OCI-LY1 (cell line): ENCODE measurements around the gene FUOM.
A peak's percentile ranks its signal among the peaks of the same experiment; 100 is the strongest.

Experiments used
- H2AFZ ChIP-seq: fragments of 200-600 bp; sonication (generic), shearing (Covaris generic); 2 replicates; pipeline ENCODE4 v1.6.0; 2014; ENCODE audit warnings: antibody characterized with exemption, mild to moderate bottlenecking, low read length
- H3F3A ChIP-seq: fragments of 200-600 bp; sonication (generic), shearing (Covaris generic); 2 replicates; pipeline ENCODE4 v1.6.0; 2014; ENCODE audit warnings: mild to moderate bottlenecking, antibody characterized with exemption, low read length, moderate library complexity; ENCODE audit not compliant: insufficient read depth
- H3K27ac ChIP-seq: fragments of 200-600 bp; sonication (generic); 2 replicates; pipeline ENCODE4 v1.5.1; 2014; ENCODE audit warnings: low read length, mixed run types, mild to moderate bottlenecking, low read depth; ENCODE audit not compliant: poor library complexity, severe bottlenecking
- H3K27me3 ChIP-seq: fragments of 200-600 bp; sonication (generic); 2 replicates; pipeline ENCODE4 v1.6.0; 2014; ENCODE audit warnings: antibody characterized with exemption, mild to moderate bottlenecking, low read length, moderate library complexity; ENCODE audit not compliant: insufficient read depth
- H3K36me3 ChIP-seq: fragments of 200-600 bp; sonication (generic); 2 replicates; pipeline ENCODE4 v1.6.1; 2014; ENCODE audit warnings: mild to moderate bottlenecking, antibody characterized with exemption, low read length, moderate library complexity, mixed read lengths; ENCODE audit not compliant: insufficient read depth
- H3K4me1 ChIP-seq: fragments of 200-600 bp; sonication (generic); 2 replicates; pipeline ENCODE4 v1.5.1; 2014; ENCODE audit warnings: mild to moderate bottlenecking, low read length, moderate library complexity; ENCODE audit not compliant: insufficient read depth, severe bottlenecking
- H3K4me2 ChIP-seq: fragments of 200-600 bp; sonication (generic), shearing (Covaris generic); 2 replicates; pipeline ENCODE4 v1.6.1; 2014; ENCODE audit warnings: low read length
- H3K4me3 ChIP-seq: fragments of 200-600 bp; sonication (generic); 2 replicates; pipeline ENCODE4 v1.5.1; 2014; ENCODE audit warnings: low read length, low read depth, mild to moderate bottlenecking, mixed read lengths; ENCODE audit not compliant: poor library complexity, severe bottlenecking
- H3K79me2 ChIP-seq: fragments of 200-600 bp; shearing (Covaris generic); 2 replicates; pipeline ENCODE4 v1.6.1; 2016; ENCODE audit warnings: mixed run types, low read length, mixed read lengths; ENCODE audit not compliant: insufficient read depth
- H3K9ac ChIP-seq: fragments of 200-600 bp; sonication (generic), shearing (Covaris generic); 2 replicates; pipeline ENCODE4 v1.6.1; 2014; ENCODE audit warnings: mild to moderate bottlenecking, low read length, mixed read lengths
- H3K9me2 ChIP-seq: fragments of 200-600 bp; sonication (generic), shearing (Covaris generic); 2 replicates; pipeline ENCODE4 v1.6.1; 2014; ENCODE audit warnings: low read depth, mild to moderate bottlenecking, low read length, mixed read lengths
- H3K9me3 ChIP-seq: fragments of 200-600 bp; shearing (Covaris generic); 2 replicates; pipeline ENCODE4 v1.6.1; 2014; ENCODE audit warnings: low read length, mixed read lengths
- H4K20me1 ChIP-seq: fragments of 200-600 bp; sonication (generic), shearing (Covaris generic); 2 replicates; pipeline ENCODE4 v1.6.0; 2016; ENCODE audit warnings: mild to moderate bottlenecking, low read length; ENCODE audit not compliant: insufficient read depth
- EZH2 ChIP-seq: fragments of 200-600 bp; sonication (generic), shearing (Covaris generic); IDR thresholded peaks from 2 replicates; pipeline ENCODE4 v1.8.0; 2017; ENCODE audit warnings: borderline replicate concordance, mixed run types, mild to moderate bottlenecking, antibody characterized with exemption, low read length, moderate library complexity, mixed read lengths
- TF ChIP-seq, protein P1 (sequence below): fragments of 200-600 bp; sonication (generic), shearing (Covaris generic); IDR thresholded peaks from 2 replicates; pipeline ENCODE4 v1.5.1; 2017; ENCODE audit warnings: mild to moderate bottlenecking, antibody characterized with exemption, low read length, moderate library complexity, mixed read lengths

The FUOM gene

DNA sequence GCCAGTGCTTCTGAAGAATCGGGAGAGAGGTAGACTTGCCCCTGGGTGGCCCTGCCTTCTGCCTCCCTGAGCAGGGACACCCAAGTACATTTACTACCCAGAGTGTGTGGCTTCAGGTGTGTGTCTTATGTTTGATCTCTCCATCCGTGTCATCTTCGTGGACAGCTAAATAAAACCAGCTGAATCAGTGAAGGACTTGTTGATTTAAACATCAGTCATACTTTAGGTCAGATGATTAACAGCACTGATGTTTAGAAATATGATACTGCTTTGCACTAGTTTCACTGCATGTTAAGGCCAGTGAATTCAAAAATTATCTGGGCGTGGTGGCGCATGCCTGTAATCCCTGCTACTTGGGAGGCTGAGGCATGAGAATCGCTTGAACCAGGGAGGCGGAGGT, 40.1 kb upstream of the FUOM start:
- Histone ChIP-seq H3K27me3 (no peaks in the 10 kb centered on the region), H3F3A (no peaks in the 10 kb centered on the region), H3K4me2 (no peak overlapping the region), H3K4me3 (no peak overlapping the region), H3K9me2 (no peaks in the 10 kb centered on the region), H2AFZ (no peak overlapping the region), H3K4me1 (peaks cover 17% of the 10 kb centered on the region), H3K36me3 (peaks cover 59% of the 10 kb centered on the region), H3K9ac (no peak overlapping the region), H4K20me1 (no peaks in the 10 kb centered on the region), H3K27ac (no peak overlapping the region), H3K79me2 (peaks cover 12% of the 10 kb centered on the region), H3K9me3 (no peaks in the 10 kb centered on the region)
- TF ChIP-seq, protein P1, sequence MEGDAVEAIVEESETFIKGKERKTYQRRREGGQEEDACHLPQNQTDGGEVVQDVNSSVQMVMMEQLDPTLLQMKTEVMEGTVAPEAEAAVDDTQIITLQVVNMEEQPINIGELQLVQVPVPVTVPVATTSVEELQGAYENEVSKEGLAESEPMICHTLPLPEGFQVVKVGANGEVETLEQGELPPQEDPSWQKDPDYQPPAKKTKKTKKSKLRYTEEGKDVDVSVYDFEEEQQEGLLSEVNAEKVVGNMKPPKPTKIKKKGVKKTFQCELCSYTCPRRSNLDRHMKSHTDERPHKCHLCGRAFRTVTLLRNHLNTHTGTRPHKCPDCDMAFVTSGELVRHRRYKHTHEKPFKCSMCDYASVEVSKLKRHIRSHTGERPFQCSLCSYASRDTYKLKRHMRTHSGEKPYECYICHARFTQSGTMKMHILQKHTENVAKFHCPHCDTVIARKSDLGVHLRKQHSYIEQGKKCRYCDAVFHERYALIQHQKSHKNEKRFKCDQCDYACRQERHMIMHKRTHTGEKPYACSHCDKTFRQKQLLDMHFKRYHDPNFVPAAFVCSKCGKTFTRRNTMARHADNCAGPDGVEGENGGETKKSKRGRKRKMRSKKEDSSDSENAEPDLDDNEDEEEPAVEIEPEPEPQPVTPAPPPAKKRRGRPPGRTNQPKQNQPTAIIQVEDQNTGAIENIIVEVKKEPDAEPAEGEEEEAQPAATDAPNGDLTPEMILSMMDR: no peak
- TF ChIP-seq EZH2: no peak

DNA sequence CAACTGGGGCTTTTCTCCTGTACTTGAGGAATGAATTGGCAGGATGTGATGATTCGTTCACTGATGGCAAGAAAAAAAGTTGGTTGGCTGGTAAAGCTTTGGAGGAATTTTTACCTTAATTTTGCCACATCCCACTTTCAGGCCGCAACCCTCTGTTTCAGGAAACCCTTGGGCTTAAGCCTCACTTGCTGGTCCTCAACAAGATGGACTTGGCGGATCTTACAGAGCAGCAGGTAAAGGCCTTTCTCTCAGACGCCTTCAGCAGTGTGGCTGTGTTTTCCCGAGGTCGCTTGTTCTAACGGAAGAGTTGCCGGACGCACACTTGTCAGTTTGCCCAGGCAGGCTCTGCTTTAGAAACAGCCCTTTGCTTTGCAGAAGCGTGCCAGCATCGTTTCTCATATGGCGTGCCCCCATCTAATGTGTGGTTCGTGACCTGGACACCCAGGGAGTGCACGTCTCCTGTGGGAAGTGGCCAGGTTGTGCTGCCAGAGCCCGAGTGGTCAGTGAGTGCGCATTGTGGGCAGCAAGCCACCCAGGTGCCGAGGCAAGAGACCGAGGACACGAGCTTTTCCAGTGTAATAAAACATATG, 38.3 kb upstream of the FUOM start:
- Histone ChIP-seq H3K9ac (no peak overlapping the region), H3K4me1 (peaks cover 24% of the 10 kb centered on the region), H3K4me2 (no peak overlapping the region), H3K9me2 (no peaks in the 10 kb centered on the region), H3K79me2 (peaks cover 12% of the 10 kb centered on the region), H2AFZ (no peak overlapping the region), H4K20me1 (no peaks in the 10 kb centered on the region), H3K9me3 (no peaks in the 10 kb centered on the region), H3K36me3 (peaks cover 41% of the 10 kb centered on the region), H3K4me3 (no peak overlapping the region), H3K27me3 (no peaks in the 10 kb centered on the region), H3K27ac (no peak overlapping the region), H3F3A (no peaks in the 10 kb centered on the region)
- TF ChIP-seq EZH2: no peak
- TF ChIP-seq, protein P1: no peak

DNA sequence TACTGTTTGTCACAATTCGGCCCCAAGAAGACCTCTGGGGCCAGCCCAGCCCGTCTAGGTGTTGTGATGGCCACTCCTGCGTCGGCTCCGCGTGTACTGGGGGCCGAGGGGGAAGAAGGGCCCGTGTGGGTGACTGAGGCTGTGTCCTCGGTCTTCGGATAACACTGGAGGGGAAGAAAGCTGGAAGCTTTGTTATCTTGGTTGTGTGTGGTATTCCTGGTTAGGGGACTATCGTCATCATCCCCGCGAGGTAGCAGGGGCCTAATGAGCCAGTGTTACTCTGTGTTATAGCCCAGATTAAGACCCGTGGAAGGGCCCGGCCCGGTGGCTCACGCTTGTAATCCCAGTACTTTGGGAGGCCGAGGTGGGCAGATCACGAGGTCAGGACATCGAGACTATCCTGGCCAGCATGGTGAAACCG, 37.0 kb upstream of the FUOM start:
- H3K4me3 ChIP-seq: peak overlapping the region; percentile 99
- peak overlapping the region; percentile 100 for H3K9ac ChIP-seq
- peaks cover 12% of the 10 kb centered on the region for H3K79me2 ChIP-seq
- TF ChIP-seq, protein P1: no peak
- no peak for TF ChIP-seq EZH2
- no peaks in the 10 kb centered on the region for H3F3A ChIP-seq
- H2AFZ ChIP-seq: no peak overlapping the region
- H3K4me2 ChIP-seq: peak overlapping the region; percentile 100
- H4K20me1 ChIP-seq: no peaks in the 10 kb centered on the region
- H3K9me3 ChIP-seq: no peaks in the 10 kb centered on the region
- H3K9me2 ChIP-seq: no peaks in the 10 kb centered on the region
- H3K4me1 ChIP-seq: peaks cover 37% of the 10 kb centered on the region
- H3K36me3 ChIP-seq: peaks cover 31% of the 10 kb centered on the region
- peak overlapping the region; percentile 50 for H3K27ac ChIP-seq
- no peaks in the 10 kb centered on the region for H3K27me3 ChIP-seq
